Fibroblast of lung (primary cell): ENCODE results near the gene ST6GALNAC2. TPM values are rescaled to one million over a fixed set of nuclear protein-coding genes. Genes with fewer than 3 reads are reported as not detected.
"Not testable (repeated sequence)": the region's sequence is repeated elsewhere in the genome, so short reads cannot be mapped to it uniquely, and the experiment has no call there.

ENCODE experiments used
- DNase-seq, 2 donors: peaks; one replicate each; pipeline versions ENCODE4 v3.0.0 to v3.0.0-alpha.2; 2010; ENCODE audit warnings: low read depth in 2 of 2
- H2AFZ ChIP-seq: 2 replicates; pipeline ENCODE4 v1.5.1; 2012; ENCODE audit warnings: low read length, control low read depth, inconsistent platforms
- H3K27ac ChIP-seq: 2 replicates; pipeline ENCODE4 v1.5.1; 2011; ENCODE audit warnings: low read length, control low read depth; ENCODE audit not compliant: insufficient read depth
- H3K27me3 ChIP-seq: 2 replicates; pipeline ENCODE4 v1.5.1; 2011; ENCODE audit warnings: mild to moderate bottlenecking, low read length; ENCODE audit not compliant: control insufficient read depth, insufficient read depth
- H3K36me3 ChIP-seq: 2 replicates; pipeline ENCODE4 v1.5.1; 2011; ENCODE audit warnings: low read length; ENCODE audit not compliant: control insufficient read depth, insufficient read depth
- H3K4me1 ChIP-seq: 2 replicates; pipeline ENCODE4 v1.5.1; 2011; ENCODE audit warnings: low read length; ENCODE audit not compliant: control insufficient read depth, insufficient read depth; ENCODE audit errors: extremely low read depth
- H3K4me2 ChIP-seq: 2 replicates; pipeline ENCODE4 v1.5.1; 2011; ENCODE audit warnings: low read length, control low read depth; ENCODE audit not compliant: insufficient read depth; ENCODE audit errors: extremely low read depth
- H3K4me3 ChIP-seq, 4 experiments: fragments of 200-600 bp in 1 of 4; sonication (generic) in 1 of 4; replicated peaks in 1 of 4; 2 replicates each; pipeline ENCODE4 v1.5.1; 2011 to 2016; ENCODE audit warnings: low read length in 4 of 4, low read depth in 3 of 4, mild to moderate bottlenecking in 3 of 4, control low read depth in 2 of 4, inconsistent platforms in 1 of 4, mixed read lengths in 1 of 4; ENCODE audit not compliant: insufficient read depth in 1 of 4; ENCODE audit errors: control extremely low read depth in 1 of 4
- H3K79me2 ChIP-seq: 2 replicates; pipeline ENCODE4 v1.5.1; 2012; ENCODE audit warnings: mild to moderate bottlenecking, low read length, inconsistent platforms; ENCODE audit not compliant: control insufficient read depth, insufficient read depth
- H3K9ac ChIP-seq: 2 replicates; pipeline ENCODE4 v1.5.1; 2011; ENCODE audit warnings: mild to moderate bottlenecking, low read length, control low read depth; ENCODE audit not compliant: insufficient read depth
- H3K9me3 ChIP-seq: 2 replicates; pipeline ENCODE4 v1.5.1; 2012; ENCODE audit warnings: low read depth, low read length; ENCODE audit not compliant: control insufficient read depth, insufficient read depth
- H4K20me1 ChIP-seq: 2 replicates; pipeline ENCODE4 v1.5.1; 2011; ENCODE audit warnings: low read length; ENCODE audit not compliant: control insufficient read depth, insufficient read depth; ENCODE audit errors: extremely low read depth
- EZH2 ChIP-seq: IDR thresholded peaks from 2 replicates; pipeline ENCODE4 v1.5.1; 2012; ENCODE audit warnings: low read length, control low read depth, mild to moderate bottlenecking; ENCODE audit errors: missing control alignments
- polyA plus RNA-seq, 2 donors: library from polyadenylated mRNA; depleted of rRNA in 1 of 2; stranded (reverse) in 1 of 2; unstranded in 1 of 2; fragments of >200 nt; gene quantifications; 2 replicates each; pipeline ENCODE4 v1.2.1, GENCODE V29; 2011 to 2012; ENCODE audit warnings: missing spikeins in 1 of 2
- total RNA-seq: library from RNA; depleted of rRNA; stranded (reverse); fragments of >200 nt; gene quantifications from 2 replicates; pipeline ENCODE4 v1.2.1, GENCODE V29; 2014
- TF ChIP-seq, protein P1 (sequence below), 2 donors: IDR thresholded peaks in 1 of 2; conservative IDR thresholded peaks in 1 of 2; 1 replicate in 1 of 2; 2 replicates in 1 of 2; pipeline ENCODE4 v1.5.1; 2011 to 2012; ENCODE audit warnings: low read length in 2 of 2, control low read depth in 1 of 2, inconsistent platforms in 1 of 2, low read depth in 1 of 2, mild to moderate bottlenecking in 1 of 2

ST6GALNAC2 gene
- total and polyA plus RNA-seq, 2 donors (not counting 1 experiment from before 2014, with no cell fraction given) = 0.42 to 0.83 TPM

DNA sequence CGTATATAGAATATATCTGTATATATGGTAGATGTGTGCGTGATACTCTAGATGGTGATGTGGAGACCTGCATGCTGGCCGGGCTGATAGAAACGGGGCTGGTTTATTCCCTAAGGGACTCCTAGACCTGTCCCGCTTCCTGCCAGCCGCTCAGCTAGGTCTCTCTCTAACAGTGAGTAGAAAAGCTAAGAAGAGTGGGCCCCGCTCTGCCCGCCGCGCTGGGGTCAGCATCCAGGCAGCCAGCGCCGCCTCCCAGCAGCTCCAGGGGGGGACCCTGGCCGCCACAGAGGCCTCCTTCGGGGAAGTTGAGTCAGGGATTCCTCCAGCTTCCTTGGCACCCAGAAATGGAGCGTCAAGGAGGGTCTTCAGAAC is 57.5 kb downstream of the ST6GALNAC2 start:
- peak overlapping the region; percentile 32 for H3K4me2 ChIP-seq
- peak overlapping the region; percentile 97 for H3K27ac ChIP-seq
- no peak for TF ChIP-seq EZH2
- TF ChIP-seq, protein P1, sequence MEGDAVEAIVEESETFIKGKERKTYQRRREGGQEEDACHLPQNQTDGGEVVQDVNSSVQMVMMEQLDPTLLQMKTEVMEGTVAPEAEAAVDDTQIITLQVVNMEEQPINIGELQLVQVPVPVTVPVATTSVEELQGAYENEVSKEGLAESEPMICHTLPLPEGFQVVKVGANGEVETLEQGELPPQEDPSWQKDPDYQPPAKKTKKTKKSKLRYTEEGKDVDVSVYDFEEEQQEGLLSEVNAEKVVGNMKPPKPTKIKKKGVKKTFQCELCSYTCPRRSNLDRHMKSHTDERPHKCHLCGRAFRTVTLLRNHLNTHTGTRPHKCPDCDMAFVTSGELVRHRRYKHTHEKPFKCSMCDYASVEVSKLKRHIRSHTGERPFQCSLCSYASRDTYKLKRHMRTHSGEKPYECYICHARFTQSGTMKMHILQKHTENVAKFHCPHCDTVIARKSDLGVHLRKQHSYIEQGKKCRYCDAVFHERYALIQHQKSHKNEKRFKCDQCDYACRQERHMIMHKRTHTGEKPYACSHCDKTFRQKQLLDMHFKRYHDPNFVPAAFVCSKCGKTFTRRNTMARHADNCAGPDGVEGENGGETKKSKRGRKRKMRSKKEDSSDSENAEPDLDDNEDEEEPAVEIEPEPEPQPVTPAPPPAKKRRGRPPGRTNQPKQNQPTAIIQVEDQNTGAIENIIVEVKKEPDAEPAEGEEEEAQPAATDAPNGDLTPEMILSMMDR (conservative IDR thresholded peaks at IDR 0.05 in 1 of 2, IDR thresholded peaks at IDR 0.05 in 1 of 2; ENCODE audit: low read depth in 1 of 2, low read length in 2 of 2) = no peak
- peaks cover 44% of the 10 kb centered on the region for H3K4me1 ChIP-seq
- H3K27me3 ChIP-seq = no peaks in the 10 kb centered on the region
- H3K9ac ChIP-seq = peak overlapping the region; percentile 74
- no peak overlapping the region for H2AFZ ChIP-seq
- H4K20me1 ChIP-seq = no peaks in the 10 kb centered on the region
- DNase-seq = no peak
- no peaks in the 10 kb centered on the region for H3K9me3 ChIP-seq
- no peak overlapping the region for H3K4me3 ChIP-seq
- no peaks in the 10 kb centered on the region for H3K79me2 ChIP-seq
- H3K36me3 ChIP-seq = peaks cover 2% of the 10 kb centered on the region

DNA sequence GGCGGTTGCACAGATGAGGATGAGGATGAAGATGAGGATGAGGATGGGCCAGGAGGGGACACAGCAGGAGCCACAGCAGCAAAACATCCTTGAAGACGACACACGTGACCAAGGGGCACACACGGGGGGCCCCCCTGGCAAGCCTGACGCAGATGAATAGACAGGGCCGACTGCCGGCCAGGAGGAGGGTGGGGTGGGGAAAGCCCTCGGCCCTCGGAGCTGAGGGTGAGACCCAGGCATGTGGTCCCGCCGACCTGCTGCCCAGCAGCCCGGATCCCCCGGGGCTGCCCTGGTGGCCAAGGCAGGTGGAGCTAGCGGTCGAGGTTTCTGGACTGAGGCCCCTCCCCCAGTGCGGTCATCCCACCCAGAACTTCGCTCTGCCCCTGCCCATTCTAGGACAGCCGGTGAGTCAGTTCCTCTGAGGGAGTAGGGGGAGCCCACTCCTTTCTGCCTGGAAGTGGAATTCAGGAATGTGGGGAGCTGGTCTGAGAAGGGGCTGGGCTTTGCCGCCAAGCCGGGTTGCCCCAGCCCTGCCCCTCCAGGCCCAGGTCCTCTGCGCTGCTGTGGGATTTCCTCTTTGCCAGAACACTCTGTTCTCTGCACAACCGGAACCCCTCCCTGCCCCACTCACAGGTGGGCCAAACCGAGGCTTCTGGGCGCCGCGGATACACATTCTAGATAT is 58.1 kb downstream of the ST6GALNAC2 start:
- no peaks in the 10 kb centered on the region for H3K9me3 ChIP-seq
- H3K4me1 ChIP-seq = peaks cover 44% of the 10 kb centered on the region
- H3K27me3 ChIP-seq = no peaks in the 10 kb centered on the region
- H4K20me1 ChIP-seq = no peaks in the 10 kb centered on the region
- H3K79me2 ChIP-seq = no peaks in the 10 kb centered on the region
- H3K4me3 ChIP-seq = peak overlapping the region in 1 of 4 experiments; percentile 3
- peak overlapping the region; percentile 37 for H3K27ac ChIP-seq
- no peak overlapping the region for H2AFZ ChIP-seq
- peak; percentile 89 for DNase-seq
- no peak for TF ChIP-seq EZH2
- TF ChIP-seq, protein P1 (conservative IDR thresholded peaks at IDR 0.05 in 1 of 2, IDR thresholded peaks at IDR 0.05 in 1 of 2; ENCODE audit: low read depth in 1 of 2, low read length in 2 of 2) = peak; percentile 2 to 8
- peak overlapping the region; percentile 42 for H3K4me2 ChIP-seq
- H3K36me3 ChIP-seq = peaks cover 2% of the 10 kb centered on the region
- peak overlapping the region; percentile 20 for H3K9ac ChIP-seq

DNA sequence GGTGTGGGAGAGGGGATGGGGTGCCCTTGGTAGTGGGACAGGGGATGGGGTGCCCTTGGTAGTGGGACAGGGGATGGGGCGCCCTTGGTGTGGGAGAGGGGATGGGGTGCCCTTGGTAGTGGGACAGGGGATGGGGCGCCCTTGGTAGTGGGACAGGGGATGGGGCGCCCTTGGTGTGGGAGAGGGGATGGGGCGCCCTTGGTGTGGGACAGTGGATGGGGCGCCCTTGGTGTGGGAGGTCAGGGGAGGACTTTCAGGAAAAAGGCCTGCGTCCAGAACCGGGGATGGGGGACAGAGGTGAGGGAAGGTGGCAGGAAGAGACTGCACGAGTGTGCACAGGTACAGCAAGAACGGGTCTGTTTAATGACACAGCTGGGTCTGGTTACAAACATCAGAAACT is 58.6 kb downstream of the ST6GALNAC2 start:
- not testable (repeated sequence) for H2AFZ ChIP-seq, DNase-seq, H3K4me2 ChIP-seq, H3K27me3 ChIP-seq, H4K20me1 ChIP-seq, H3K79me2 ChIP-seq, H3K9me3 ChIP-seq, H3K36me3 ChIP-seq, H3K4me3 ChIP-seq, H3K27ac ChIP-seq
- Histone ChIP-seq H3K4me1 (peaks cover 44% of the 10 kb centered on the region), H3K9ac (peak overlapping the region; percentile 20)

- DNase-seq, H3K4me3 ChIP-seq: not testable (repeated sequence)
Measured at GRCh38 chr17:76525513-76525833, 60.2 kb downstream of the ST6GALNAC2 start.

More at GRCh38 chr17:76525513-76525833, 60.2 kb downstream of the ST6GALNAC2 start:
- H3K36me3 ChIP-seq, H4K20me1 ChIP-seq, H3K9me3 ChIP-seq, H3K9ac ChIP-seq, H3K4me2 ChIP-seq, H3K27me3 ChIP-seq, H3K79me2 ChIP-seq, H2AFZ ChIP-seq, H3K27ac ChIP-seq: not testable (repeated sequence)
- H3K4me1 ChIP-seq = peaks cover 35% of the 10 kb centered on the region
